Spleen (tissue), 11 donors: Measurements from ENCODE around the gene DYNLT1. TPM values are rescaled to one million over a fixed set of nuclear protein-coding genes. Genes with fewer than 3 reads are reported as not detected.

Source experiments
- DNase-seq: peaks from one replicate; pipeline ENCODE4 v3.0.0-alpha.2; 2020
- H3K27ac ChIP-seq, 8 donors: fragments of 200-600 bp; sonication (generic) in 7 of 8; 1 replicate in 4 of 8; 2 replicates in 4 of 8; pipeline versions ENCODE4 v1.5.0 to v1.8.0; 2016 to 2021; ENCODE audit warnings: inconsistent platforms in 4 of 8, mild to moderate bottlenecking in 4 of 8, moderate library complexity in 1 of 8
- H3K27me3 ChIP-seq, 7 donors: fragments of 200-600 bp; sonication (generic) in 6 of 7; replicated peaks in 1 of 7; 1 replicate in 4 of 7; 2 replicates in 3 of 7; pipeline versions ENCODE4 v1.5.0 to v1.8.0; 2016 to 2021; ENCODE audit warnings: inconsistent platforms in 3 of 7, mild to moderate bottlenecking in 1 of 7
- H3K36me3 ChIP-seq, 6 donors: fragments of 200-600 bp; sonication (generic) in 5 of 6; 1 replicate in 4 of 6; 2 replicates in 2 of 6; pipeline versions ENCODE4 v1.5.0 to v1.8.0; 2016 to 2021; ENCODE audit warnings: inconsistent platforms in 2 of 6
- H3K4me1 ChIP-seq, 6 donors: fragments of 200-600 bp; sonication (generic) in 5 of 6; 1 replicate in 3 of 6; 2 replicates in 3 of 6; pipeline versions ENCODE4 v1.5.0 to v1.8.0; 2016 to 2021; ENCODE audit warnings: inconsistent platforms in 3 of 6
- H3K4me3 ChIP-seq, 8 donors: fragments of 200-600 bp; sonication (generic) in 7 of 8; 1 replicate in 4 of 8; 2 replicates in 4 of 8; pipeline versions ENCODE4 v1.5.0 to v1.8.0; 2016 to 2021; ENCODE audit warnings: inconsistent platforms in 4 of 8, mild to moderate bottlenecking in 4 of 8, moderate library complexity in 2 of 8
- H3K9me3 ChIP-seq, 8 donors: fragments of 200-600 bp; sonication (generic) in 7 of 8; 1 replicate in 4 of 8; 2 replicates in 4 of 8; pipeline versions ENCODE4 v1.5.0 to v1.8.0; 2016 to 2021; ENCODE audit warnings: inconsistent platforms in 4 of 8
- CTCF ChIP-seq, 11 experiments: fragments of 200-600 bp in 7 of 11; fragments of 450-650 bp in 4 of 11; sonication (generic) in 4 of 11; IDR thresholded peaks in 8 of 11; conservative IDR thresholded peaks in 3 of 11; 1 replicate in 7 of 11; 2 replicates in 4 of 11; pipeline versions ENCODE4 v1.4.0 to v1.8.0; 2016 to 2021; ENCODE audit warnings: antibody characterized with exemption in 11 of 11, inconsistent platforms in 4 of 11, mild to moderate bottlenecking in 1 of 11
- POLR2A ChIP-seq, 3 donors: fragments of 450-650 bp; IDR thresholded peaks; one replicate each; pipeline ENCODE4 v1.5.1; 2017; ENCODE audit warnings: antibody characterized with exemption in 3 of 3, mild to moderate bottlenecking in 1 of 3
- POLR2AphosphoS5 ChIP-seq, 3 donors: sonication (generic); formaldehyde crosslinking; IDR thresholded peaks; one replicate each; pipeline ENCODE4 v1.5.1; 2017; ENCODE audit warnings: antibody characterized with exemption in 3 of 3
- WGBS, 5 donors: extraction: QIAGEN DNeasy Blood & Tissue Kit in 3 of 5; methylation state at CpG; one replicate each; pipeline versions ENCODE4 v1.1.5 to v1.1.7; 2013 to 2018; 5-methylcytosine and 5-hydroxymethylcytosine counted together
- intact Hi-C: fragments of 100-400 bp; cut with DNase I; formaldehyde crosslinking; loops from one replicate; pipeline ENCODE4 v1.15.0; 2023; ENCODE audit warnings: low total_unique reads
- polyA plus RNA-seq, 3 donors: library from polyadenylated mRNA; stranded (reverse); fragments of 200-250 nt; gene quantifications; one replicate each; pipeline ENCODE4 v1.2.1, GENCODE V29; 2013
- total RNA-seq, 7 donors: library from RNA; depleted of rRNA in 3 of 7; stranded (reverse); fragments of >200 nt in 3 of 7; fragmentation: NEBNext Ultra II Directional in 4 of 7; extraction: Animal tissue kit (Norgen Biotek cat#: 25700) in 4 of 7; gene quantifications; one replicate each; pipeline versions ENCODE4 v1.1.0 to v1.2.1, GENCODE V29; 2016 to 2021
- donor health status: healthy with polysubstance abuse.
- donor health status: DM: no; HTN: no; CAD: no; lungs with moderate emphysema.
- donor health status: DM: no; HTN: no; CAD: no.
- donor health status: Bipolar disorder and iron deficiency.
- donor health status: healthy.
- donor health status: DM: no; HTN: no; CAD: no.
- donor health status: DM: yes; HTN: yes; CAD: no.

DYNLT1 gene
- total and polyA plus RNA-seq, 10 donors = 61.3 to 131 (median 75.8) TPM

- Histone ChIP-seq H3K27ac (peak overlapping the region in 2 of 8 donors; percentile 3 to 25), H3K36me3 (peaks cover 6 to 82% (median 43%) of the 10 kb centered on the region in 6 donors), H3K9me3 (no peaks in the 10 kb centered on the region), H3K4me1 (peaks cover 30 to 77% (median 50%) of the 10 kb centered on the region in 6 donors), H3K4me3 (no peak overlapping the region), H3K27me3 (no peaks in the 10 kb centered on the region)
- no peak for DNase-seq
- intact Hi-C loops = no loop called here
- TF ChIP-seq POLR2AphosphoS5 (IDR thresholded peaks at IDR 0.05) (no peak), POLR2A (IDR thresholded peaks at IDR 0.05) (no peak), CTCF (IDR thresholded peaks at IDR 0.05 in 8 of 11, conservative IDR thresholded peaks at IDR 0.05 in 3 of 11) (no peak)
- 88 to 93% (median 92%) methylated on average over 5 of the region's 5 CpGs for WGBS, 5 donors
These were observed 5.5 kb downstream of the DYNLT1 start for GRCh38 chr6:158639056-158639455.

DNA sequence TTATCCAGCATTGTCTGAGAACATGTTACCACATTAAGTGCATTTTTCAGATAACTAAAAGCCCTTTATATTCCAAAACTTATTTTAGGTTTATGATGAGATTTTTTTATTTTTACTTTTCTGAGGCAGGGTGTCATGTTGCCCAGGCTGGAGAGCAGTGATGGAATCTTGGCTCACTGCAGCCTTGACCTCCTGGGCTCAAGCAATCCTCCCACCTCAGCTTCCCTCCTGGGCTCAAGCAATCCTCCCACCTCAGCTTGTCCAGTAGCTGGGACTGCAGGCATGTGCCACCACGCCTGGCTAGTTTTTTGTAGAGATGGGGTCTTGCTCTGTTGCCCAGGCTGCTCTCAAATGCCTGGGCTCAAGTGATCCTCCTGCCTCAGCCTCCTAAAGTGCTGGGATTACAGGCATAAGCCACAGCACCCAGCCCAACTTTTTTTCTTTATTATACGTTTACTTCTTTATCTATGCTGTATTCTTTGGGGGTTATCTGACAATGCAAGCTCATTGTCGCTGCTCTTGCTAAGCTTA, 6.2 kb downstream of the DYNLT1 start:
- no peak for DNase-seq
- peak overlapping the region in 4 of 8 donors; percentile 1 to 25 (median 8) for H3K27ac ChIP-seq
- WGBS, 5 donors = 90 to 94% (median 91%) methylated on average over 3 of the region's 3 CpGs
- TF ChIP-seq POLR2A (IDR thresholded peaks at IDR 0.05) (no peak), CTCF (IDR thresholded peaks at IDR 0.05 in 8 of 11, conservative IDR thresholded peaks at IDR 0.05 in 3 of 11) (no peak), POLR2AphosphoS5 (IDR thresholded peaks at IDR 0.05) (peak in 2 of 3 donors; percentile 7 to 8)
- intact Hi-C loops = no loop called here
- no peak overlapping the region for H3K4me3 ChIP-seq
- H3K27me3 ChIP-seq = no peaks in the 10 kb centered on the region
- no peaks in the 10 kb centered on the region for H3K9me3 ChIP-seq
- peaks cover 6 to 85% (median 45%) of the 10 kb centered on the region in 6 donors for H3K36me3 ChIP-seq
- peaks cover 28 to 72% (median 45%) of the 10 kb centered on the region in 6 donors for H3K4me1 ChIP-seq

GRCh38 chr6:158636778-158637177, 7.8 kb downstream of the DYNLT1 start:
- Histone ChIP-seq H3K4me3 (no peak overlapping the region), H3K27ac (peak overlapping the region in 1 of 8 donors; percentile 10), H3K4me1 (peaks cover 12 to 64% (median 33%) of the 10 kb centered on the region in 6 donors), H3K9me3 (no peaks in the 10 kb centered on the region), H3K36me3 (peaks cover 6 to 95% (median 53%) of the 10 kb centered on the region in 6 donors), H3K27me3 (no peaks in the 10 kb centered on the region)
- 91 to 96% (median 93%) methylated on average over 8 of the region's 8 CpGs for WGBS, 5 donors
- intact Hi-C loops = no loop called here
- DNase-seq = no peak
- TF ChIP-seq POLR2A (IDR thresholded peaks at IDR 0.05) (no peak), POLR2AphosphoS5 (IDR thresholded peaks at IDR 0.05) (peak in 1 of 3 donors; percentile 12)

- peaks cover 6 to 95% (median 57%) of the 10 kb centered on the region in 6 donors for H3K36me3 ChIP-seq
- H3K27ac ChIP-seq = peak overlapping the region in 4 of 8 donors; percentile 16 to 58 (median 36)
- H3K4me3 ChIP-seq = no peak overlapping the region
- H3K9me3 ChIP-seq = no peaks in the 10 kb centered on the region
- intact Hi-C loops = no loop called here
- H3K27me3 ChIP-seq = no peaks in the 10 kb centered on the region
- DNase-seq = no peak
- TF ChIP-seq POLR2AphosphoS5 (IDR thresholded peaks at IDR 0.05) (no peak), POLR2A (IDR thresholded peaks at IDR 0.05) (no peak), CTCF (IDR thresholded peaks at IDR 0.05 in 8 of 11, conservative IDR thresholded peaks at IDR 0.05 in 3 of 11) (no peak)
- WGBS, 5 donors = 91 to 97% (median 95%) methylated on average over 7 of the region's 7 CpGs
- peaks cover 5 to 64% (median 30%) of the 10 kb centered on the region in 6 donors for H3K4me1 ChIP-seq
These were observed 9.0 kb downstream of the DYNLT1 start for GRCh38 chr6:158635427-158636073.
